GM12873 (cell line): ENCODE results near the gene CLK4.

Source experiments
- TF ChIP-seq, protein P1 (sequence below): IDR thresholded peaks from 2 replicates; pipeline ENCODE4 v1.5.1; 2012; ENCODE audit warnings: low read depth, mild to moderate bottlenecking, moderate library complexity, low read length, control low read depth; ENCODE audit not compliant: insufficient read depth; ENCODE audit errors: missing control alignments

The CLK4 gene

DNA sequence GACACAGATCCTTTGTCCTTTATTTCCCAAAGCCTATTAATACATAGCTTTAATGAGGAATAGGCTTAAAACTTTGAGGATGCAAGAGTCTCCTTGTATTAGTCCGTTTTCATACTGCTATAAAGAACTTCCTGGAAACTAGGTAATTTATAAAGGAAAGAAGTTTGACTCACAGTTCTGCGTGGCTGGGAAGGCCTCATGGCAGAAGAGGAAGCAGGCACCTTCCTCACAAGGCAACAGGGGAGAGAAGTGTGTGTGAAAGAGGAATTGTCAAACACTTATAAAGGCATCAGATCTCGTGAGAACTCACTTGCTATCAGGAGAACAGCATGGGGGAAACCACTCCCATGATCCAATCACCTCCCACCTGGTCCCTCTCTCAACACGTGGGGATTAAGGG, 5.4 kb upstream of the CLK4 start:
- TF ChIP-seq, protein P1, sequence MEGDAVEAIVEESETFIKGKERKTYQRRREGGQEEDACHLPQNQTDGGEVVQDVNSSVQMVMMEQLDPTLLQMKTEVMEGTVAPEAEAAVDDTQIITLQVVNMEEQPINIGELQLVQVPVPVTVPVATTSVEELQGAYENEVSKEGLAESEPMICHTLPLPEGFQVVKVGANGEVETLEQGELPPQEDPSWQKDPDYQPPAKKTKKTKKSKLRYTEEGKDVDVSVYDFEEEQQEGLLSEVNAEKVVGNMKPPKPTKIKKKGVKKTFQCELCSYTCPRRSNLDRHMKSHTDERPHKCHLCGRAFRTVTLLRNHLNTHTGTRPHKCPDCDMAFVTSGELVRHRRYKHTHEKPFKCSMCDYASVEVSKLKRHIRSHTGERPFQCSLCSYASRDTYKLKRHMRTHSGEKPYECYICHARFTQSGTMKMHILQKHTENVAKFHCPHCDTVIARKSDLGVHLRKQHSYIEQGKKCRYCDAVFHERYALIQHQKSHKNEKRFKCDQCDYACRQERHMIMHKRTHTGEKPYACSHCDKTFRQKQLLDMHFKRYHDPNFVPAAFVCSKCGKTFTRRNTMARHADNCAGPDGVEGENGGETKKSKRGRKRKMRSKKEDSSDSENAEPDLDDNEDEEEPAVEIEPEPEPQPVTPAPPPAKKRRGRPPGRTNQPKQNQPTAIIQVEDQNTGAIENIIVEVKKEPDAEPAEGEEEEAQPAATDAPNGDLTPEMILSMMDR: no peak

- TF ChIP-seq, protein P1: no peak
These were observed 4.1 kb upstream of the CLK4 start for GRCh38 chr5:178630951-178631350.

DNA sequence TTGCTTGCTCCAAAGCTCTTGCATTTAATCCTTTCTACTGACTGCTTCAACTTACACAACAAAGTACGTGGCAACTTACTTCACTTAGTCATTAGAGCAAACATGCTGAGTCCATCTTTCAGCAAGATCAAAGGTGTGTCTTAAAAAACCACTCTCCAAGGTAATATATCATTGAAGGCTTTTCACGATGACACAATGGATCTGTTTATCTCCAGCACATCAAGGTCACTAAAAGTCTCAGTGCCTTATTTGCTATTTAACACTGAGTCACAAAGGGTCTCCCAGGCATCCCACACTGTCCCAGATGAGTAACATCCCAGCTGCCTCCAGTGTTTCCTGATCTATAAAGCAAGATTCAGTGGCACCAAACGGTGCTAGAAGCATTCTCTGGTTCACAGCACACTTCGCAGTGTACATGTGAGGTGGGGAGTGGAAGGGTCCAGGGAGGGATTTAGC, 3.7 kb upstream of the CLK4 start:
- TF ChIP-seq, protein P1: no peak

GRCh38 chr5:178627259-178627598, 379 bp upstream of the CLK4 start:
- TF ChIP-seq, protein P1: no peak

GRCh38 chr5:178625679-178626483, 969 bp downstream of the CLK4 start:
- TF ChIP-seq, protein P1: no peak

DNA sequence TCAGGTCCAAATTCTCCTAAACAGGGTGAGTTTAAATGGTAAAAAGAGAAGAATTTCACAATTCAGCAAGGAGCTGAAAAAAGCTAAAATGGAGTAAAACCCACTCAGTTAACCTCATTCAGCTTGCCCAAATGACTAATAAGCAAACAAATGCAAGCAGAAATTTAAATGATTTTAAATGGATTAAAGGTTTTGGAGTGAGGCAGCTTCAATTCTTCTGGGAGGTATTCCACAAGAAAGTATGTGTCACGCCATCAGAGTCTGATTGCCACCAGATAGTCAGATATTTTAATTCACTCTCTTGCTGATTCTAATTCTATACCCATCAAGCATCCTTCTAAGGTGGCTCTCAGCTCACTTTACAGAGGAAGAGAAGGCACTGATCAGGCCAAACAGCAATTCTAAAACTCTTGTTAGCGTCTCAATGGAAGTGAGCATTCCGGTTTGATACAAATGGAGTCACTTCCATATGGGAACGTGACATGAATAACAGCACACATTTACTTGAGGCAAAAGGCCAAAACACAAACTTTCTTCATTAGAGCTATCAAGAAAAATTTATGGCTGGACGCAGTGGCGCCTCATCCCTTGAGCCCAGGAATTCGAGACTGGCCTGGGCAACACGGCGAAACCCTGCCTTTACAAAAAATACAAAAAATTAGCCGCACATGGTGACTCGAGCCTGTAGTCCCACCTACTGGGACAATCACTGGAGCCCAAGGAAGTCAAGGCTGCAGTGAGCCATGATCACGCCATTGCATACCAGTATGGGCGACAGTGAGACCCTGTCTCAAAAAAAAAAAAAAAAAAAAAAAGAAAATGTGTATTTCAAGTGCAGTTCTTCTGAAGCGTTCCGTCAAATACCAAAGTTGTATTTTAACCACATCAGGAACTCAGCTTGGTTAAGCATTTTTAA, 2.0 kb downstream of the CLK4 start:
- TF ChIP-seq, protein P1: no peak

DNA sequence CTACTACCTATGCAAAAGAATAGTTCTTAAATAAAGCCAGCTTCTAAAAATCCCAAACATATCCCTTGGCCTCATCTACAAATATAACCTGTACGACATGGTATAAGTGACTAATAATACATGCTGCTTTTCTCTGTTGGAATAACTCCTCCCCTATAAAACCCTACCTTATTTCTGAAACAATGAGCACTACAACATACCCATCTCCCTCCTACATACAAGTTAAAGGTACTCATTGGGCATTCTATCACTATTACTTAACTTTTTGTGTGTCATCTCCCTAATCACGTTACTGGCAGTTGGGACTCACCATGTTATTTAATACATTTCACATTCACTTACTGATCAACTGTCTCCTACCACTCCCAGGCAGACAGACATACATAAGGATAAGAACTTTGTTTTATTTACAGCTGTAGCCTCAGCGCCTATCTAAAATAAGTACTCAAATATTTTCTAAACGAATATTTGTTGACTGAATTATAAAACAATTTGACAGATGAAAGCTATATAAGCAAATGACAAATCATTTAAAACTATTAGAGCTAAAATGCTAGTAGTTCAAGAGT, 4.1 kb downstream of the CLK4 start:
- TF ChIP-seq, protein P1: no peak
